G401 (cell line): Measurements from ENCODE around the gene RFPL2. TPM values are rescaled to one million over a fixed set of nuclear protein-coding genes. Genes with fewer than 3 reads are reported as not detected.
"Not testable (repeated sequence)": the region's sequence is repeated elsewhere in the genome, so short reads cannot be mapped to it uniquely, and the experiment has no call there.

ENCODE experiments used
- DNase-seq: peaks from one replicate; pipeline ENCODE4 v3.0.0-alpha.2; 2015; ENCODE audit warnings: low spot score
- in situ Hi-C: cut with HindIII; loops from 2 replicates; pipeline ENCODE4 v1.10.0; 2016; ENCODE audit warnings: low sequenced_read_pairs, mixed read lengths
- total RNA-seq: library from RNA; depleted of rRNA; stranded (reverse); fragments of >200 nt; shearing (Covaris generic); gene quantifications from 2 replicates; pipeline ENCODE4 v1.2.3, GENCODE V29; 2014

Gene RFPL2
- total RNA-seq, 1 experiment from 2014 or later = 0.85 TPM

DNA sequence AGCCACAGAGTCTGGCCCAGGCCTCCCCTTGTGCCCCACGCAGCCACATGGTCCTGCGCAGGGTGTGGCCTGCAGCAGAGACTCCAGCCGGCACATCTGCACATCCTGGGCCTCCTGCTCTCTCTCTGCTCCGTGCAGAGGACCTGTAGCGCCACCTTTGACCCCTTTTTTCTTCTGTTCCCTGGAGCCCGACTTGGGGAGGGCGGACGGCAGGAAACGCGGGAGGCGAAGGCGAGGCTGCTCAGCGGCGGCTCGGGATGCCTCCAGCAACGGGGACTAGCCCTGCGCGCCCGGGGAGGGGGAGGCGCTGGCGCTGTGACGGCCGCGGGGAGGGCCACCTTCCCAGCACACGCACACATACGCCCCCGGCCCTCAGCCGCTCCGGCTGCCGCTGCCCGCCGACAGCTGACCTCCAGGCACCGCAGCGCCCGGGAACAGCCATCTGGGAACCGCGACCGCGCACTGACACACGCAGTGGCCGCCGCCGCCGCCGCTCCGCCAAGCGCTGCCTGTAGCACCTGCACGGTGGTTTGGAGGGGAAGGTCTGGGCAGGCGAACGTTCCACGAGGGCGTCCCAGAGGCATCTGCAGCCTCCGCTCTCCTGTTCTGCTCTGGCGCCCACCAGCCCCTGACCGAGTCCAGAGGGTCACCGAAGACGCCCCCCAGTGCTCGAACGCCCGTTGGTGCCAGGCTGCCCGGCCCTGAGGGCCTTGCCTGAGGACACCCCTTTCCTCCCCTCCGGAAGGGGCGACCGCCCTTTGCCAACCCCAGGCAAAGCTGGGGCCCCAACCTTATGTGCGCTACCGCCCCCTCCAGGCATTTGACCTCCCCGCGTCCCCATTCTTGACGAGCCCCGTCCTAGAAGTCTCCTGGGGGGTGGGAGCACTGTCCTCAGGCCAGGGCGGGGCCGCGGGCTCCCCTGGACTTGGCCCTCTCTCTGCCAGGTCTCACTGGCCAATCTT is 28.9 kb downstream of the RFPL2 start:
- in situ Hi-C loops = no loop called here
- DNase-seq = no peak

DNA sequence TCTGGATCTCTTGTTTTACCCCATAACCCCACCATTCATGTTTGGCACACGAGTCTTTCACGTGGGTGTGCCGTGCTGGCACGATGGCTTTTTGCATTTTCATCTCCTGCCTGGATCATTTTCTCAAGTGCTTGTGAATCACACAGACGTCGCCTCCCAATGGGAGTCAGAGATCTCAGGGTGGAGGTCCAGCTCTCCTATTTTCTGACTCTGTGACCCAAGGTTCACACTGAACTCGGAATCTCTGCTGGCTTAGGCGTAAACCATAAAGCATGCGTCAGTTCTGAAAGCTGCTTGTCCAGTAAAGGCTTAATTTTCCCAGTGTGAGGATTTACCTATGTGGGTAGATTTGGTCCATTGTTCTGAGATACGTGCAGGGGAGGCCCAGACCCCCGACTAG is 29.8 kb downstream of the RFPL2 start:
- in situ Hi-C loops = no loop called here
- DNase-seq = no peak

DNA sequence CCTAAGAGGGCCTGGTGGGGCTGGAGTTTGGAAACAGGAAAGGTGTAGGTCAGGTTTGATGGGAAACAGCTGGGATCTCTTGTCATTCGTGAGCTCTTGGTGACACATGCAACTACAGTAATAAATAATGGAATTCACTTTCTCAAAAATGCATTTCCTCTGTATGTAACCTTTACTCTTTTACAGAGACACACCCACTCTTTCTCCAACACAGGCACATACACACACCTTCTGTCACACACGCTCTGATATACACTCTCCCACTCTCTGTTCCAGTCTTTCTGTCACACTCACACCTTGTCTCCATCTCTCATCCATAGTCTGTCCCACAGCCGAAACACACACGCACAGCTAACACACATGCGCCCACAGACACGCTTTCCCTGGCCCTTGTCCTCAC is 39.2 kb downstream of the RFPL2 start:
- no peak for DNase-seq
- in situ Hi-C loops = no loop called here

DNA sequence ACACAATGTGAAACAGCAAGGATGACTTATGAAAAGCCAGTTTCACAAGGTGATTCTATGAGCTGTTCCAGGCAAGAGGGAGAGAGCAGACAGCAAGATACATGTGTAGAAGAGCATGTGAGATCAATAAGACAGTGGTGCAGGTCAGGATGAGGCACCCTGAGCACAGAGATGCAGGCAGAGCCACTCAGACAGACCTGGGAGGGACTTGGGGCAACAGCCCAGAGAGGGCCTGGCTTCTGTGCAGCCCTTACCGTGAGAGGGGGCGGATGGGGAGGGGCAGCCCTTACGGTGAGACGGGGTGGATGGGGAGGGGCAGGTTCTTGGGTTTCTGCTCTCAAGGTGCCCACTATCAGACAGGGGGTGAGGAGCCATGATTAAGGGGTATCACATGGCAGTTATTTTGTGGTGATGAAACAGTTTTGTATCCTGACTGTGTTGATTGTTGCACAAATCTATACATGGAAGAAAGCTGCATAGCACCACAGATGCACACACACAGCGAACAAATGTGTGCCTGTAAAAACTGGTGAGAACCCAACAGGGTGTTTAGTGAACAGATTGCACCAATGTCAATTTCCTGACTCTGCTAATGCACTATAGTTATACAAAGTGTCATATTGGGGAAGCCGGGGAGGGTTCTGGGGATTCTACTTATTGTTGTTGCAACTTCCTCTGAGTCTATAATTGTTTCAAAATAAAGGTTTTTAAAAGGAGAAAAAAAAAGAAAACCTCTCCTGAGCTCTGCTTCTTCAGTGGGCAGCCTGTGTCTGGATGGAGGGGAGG is 40.6 kb downstream of the RFPL2 start:
- in situ Hi-C loops = no loop called here
- DNase-seq = no peak

DNA sequence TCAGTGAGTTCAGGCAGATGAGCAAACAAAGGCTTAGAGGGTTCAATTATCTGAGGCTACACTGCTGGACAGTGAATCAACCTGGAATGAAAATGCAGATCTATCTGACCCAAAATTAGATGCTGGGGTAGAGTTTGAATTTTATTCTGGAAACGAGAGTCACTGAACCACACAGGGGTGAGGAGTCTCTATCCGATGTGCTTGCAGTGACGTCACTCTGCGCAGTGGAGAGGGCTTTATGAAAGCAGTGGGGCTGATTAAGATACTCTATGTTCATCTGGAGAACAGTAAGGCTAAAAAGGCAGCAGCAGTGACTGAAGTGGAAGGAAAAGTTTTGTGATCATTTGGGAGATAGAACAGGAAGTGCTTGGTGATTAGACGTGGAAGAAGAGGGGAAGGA is 44.5 kb downstream of the RFPL2 start:
- in situ Hi-C loops, DNase-seq: not testable (repeated sequence)

DNA sequence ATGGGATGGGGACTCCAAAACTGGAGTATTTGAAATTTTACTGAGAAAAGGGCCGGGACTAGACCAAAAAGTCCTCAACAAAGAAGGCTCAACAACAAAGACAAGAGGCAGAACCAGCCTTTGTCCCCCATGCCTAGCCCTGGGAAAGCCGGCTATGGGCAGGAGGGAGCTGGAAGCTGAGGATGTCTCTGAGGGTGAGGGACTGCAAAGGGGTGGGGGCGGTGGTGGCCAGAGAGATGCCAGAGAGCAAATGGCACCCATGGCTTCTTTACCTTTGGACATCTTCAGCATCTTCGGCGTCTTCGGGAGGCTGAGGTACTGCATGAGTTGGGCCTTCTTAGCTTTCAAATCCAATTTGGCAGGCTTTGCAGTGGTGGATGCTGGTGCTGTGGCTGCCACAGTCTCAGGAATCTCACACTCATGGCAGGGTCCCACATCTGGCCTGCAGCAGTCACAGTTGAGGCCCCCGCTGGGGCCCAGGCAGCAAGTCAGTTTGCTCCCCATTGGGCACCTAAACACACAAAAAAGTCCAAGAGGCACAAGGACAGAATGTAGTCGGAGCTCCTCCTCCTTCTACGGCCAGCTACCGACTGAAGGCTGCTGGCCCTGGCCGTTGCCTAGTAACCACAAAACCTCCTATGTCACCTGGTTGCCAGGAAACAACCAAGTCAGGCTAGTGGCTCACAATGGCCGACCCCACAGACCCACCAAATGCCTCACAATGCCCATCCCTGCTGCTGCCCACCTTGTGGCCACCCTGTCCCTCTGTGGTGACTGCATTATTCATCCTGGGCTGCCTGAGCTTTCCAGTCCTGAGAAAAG is 46.0 kb downstream of the RFPL2 start, which contains the start of gene C22orf42:
C22orf42 (minus strand) TSS at position 592 of the 822 bp plus-strand sequence; CDS start at position 504, 88 bp downstream.
- in situ Hi-C loops = no loop called here
- no peak for DNase-seq

DNA sequence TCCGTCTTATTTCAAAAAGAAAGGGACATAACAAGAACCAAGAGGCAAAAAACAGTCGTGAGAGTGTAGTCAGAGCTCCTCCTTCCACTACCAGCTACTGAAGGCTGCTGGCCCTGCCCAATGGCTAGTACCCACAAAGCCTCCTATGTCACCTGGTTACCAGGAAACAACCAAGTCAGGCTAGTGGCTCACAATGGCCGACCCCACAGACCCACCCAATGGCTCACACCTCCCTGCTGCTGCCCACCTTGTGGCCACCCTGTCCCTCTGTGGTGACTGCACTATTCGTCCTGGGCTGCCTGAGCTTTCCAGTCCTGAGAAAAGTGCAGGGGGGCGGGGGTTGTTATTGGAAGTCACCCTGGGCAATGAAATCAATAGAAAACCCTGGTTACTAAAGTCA is 47.2 kb downstream of the RFPL2 start:
- DNase-seq, in situ Hi-C loops: not testable (repeated sequence)

DNA sequence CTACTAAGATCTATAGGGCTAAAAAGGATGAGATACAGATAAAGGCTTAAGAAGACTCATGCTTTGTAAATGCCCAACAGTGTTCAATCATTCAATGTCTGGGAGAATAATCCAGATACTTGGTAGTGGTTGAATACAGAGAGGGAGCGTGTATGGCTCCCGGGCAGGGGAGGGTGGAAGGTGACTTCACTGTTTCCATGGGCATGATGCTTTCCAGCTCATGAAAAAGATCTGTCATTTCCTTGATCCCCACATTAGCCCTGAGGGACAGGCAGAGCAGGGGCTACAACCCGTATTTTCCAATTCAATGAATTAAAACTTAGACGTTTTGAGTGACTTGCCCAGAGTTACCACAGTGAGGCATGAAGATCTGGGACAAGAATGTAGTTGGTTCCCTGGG is 50.1 kb downstream of the RFPL2 start:
- in situ Hi-C loops, DNase-seq: not testable (repeated sequence)

DNA sequence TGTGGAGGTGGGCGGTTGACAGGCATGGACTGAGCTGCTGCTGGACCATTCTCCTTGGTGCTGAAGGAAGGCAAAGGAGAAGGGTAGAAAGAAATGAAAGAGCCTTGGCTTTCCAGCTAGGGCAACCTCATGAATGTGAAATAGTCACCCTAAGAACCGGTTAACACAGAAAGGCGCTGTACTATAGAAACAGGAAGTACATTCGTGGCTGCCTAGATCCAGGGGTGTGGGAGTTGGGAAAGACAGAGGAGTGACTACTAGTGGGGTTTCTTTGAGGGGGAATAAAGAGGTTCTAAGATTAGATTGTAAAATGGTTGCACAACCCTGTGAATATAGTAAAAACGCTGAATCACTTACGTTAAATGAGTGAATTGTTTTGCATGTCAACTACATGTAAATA is 53.2 kb downstream of the RFPL2 start:
- DNase-seq, in situ Hi-C loops: not testable (repeated sequence)

DNA sequence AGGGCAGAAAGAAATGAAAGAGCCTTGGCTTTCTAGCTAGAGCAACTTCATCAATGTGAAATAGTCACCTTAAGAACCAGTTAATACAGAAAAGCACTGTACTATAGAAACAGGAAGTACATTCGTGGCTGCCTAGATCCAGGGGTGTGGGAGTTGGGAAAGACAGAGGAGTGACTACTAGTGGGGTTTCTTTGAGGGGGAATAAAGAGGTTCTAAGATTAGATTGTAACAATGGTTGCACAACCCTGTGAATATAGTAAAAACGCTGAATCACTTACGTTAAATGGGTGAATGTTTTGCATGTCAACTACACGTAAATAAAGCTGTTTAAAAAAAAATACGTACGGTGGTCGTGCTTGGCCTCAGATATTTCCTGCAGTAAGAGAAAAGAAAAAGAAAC is 54.2 kb downstream of the RFPL2 start:
- DNase-seq, in situ Hi-C loops: not testable (repeated sequence)

DNA sequence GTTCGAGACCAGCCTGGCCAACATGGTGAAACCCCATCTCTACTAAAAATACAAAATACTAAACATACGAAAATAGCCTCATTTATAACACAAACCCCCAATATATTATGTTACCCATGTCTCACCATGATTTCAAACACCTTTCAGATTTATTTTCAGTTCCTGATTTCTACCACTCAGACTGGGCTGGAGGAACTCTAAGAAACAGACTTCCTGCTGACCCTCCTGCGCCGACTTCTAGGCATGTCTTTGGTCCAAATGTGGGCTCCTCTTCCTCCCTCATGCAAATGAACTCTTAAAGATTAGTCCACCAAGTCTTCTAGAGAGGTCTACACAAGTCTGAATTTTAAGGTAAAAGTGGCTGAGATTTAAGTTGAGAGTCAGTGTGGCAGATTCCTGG is 56.5 kb downstream of the RFPL2 start:
- DNase-seq, in situ Hi-C loops: not testable (repeated sequence)

DNA sequence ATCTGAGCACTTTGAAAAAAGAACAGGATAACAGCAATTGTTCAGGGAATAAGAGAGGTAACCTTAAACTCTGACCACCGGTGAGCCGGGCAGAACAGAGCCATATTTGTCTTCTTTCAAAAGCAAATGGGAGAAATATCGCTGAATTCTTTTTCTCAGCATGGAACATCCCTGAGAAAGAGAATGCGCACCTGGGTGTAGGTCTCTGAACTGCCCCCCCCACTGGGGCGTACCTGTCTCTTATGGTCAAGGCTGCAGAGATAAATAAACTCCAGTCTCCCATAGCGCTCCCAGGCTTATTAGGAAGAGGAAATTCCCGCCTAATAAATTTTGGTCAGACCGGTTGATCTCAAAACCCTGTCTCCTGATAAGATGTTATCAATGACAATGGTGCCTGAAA is 57.7 kb downstream of the RFPL2 start:
- DNase-seq, in situ Hi-C loops: not testable (repeated sequence)

DNA sequence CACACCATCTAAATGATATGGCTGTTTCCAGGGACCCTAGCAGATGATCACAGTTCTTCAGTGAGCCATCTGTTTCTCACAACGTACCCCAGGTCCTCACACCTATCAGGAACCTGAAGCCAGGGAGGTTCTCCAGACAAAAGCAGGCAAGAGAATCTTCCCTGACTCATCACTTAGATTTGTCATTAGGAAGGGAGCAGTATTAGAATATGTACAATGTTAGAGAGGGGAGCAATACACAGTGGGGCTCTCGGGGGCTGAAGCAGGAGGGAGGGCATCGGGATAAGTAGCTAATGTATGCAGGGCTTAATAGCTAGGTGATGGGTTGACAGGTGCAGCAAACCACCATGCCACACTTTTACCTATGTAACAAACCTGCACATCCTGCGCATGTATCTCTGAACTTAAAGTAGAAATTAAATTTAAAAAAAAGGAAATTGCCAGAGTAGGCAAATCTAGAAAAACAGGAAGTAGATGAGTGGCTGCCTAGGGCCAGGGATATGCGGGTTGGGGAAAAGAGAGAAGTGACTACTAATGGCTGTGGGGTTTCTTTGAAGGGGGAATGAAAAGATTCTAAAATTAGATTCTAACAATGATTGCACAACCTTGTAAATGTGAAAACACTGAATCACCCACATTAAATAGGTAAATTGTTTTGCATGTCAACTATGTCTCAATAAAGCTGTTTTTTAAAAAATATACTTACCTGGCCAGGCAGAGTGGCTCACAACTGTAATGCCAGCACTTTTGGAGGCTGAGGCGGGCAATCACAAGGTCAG is 60.2 kb downstream of the RFPL2 start:
- DNase-seq = no peak
- in situ Hi-C loops = no loop called here

DNA sequence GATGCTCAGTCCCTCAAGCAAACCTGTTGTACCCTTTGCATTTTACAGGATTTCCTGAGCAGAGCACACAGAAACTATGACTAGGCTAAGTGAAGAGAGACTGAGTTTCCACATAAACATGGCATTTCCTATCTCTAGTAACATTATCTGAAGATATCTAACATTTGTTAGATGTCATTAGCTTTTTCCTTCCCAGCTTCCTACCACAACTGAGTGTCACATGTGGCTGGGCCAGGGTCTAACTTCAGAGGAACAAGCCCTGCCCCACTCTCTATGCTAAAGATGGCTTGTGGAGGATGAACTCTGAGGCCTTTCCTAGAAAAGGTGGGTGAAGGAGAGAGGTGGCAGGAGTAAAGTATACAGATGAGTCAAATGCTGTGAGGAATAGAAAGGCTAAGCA is 62.3 kb downstream of the RFPL2 start:
- in situ Hi-C loops = no loop called here
- DNase-seq = no peak

DNA sequence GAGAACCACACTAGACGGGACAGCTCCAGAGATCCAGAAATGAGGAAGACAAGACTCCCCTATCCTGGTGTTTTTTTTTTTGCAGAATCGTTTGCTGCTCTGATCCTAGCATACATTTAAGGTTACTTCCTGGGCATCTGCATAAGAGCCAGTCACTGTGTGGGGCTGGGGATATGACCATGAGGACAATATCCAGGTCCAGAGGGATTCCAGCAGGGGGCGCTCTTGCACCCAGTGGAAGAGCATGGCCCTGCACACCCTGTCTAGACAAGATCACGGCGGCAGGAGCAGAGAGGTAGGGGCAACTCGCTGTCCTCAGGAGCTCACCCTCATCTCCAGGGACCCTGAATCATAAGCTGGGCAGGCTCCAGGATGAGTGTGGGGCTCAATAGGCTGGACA is 64.2 kb downstream of the RFPL2 start:
- DNase-seq, in situ Hi-C loops: not testable (repeated sequence)
